ENCODE data around the gene H2BW2. TPM values are rescaled to one million over a fixed set of nuclear protein-coding genes. Genes with fewer than 3 reads are reported as not detected.

Gene H2BW2
- not detected in 2 replicates for total RNA-seq (2016; rRNA removed; fragmentation: Illumina TruSeq; extraction: Trizol)
- not detected in 2 replicates for total RNA-seq (2016; cell fraction: cytosol; rRNA removed; fragmentation: Illumina TruSeq; extraction: Trizol; ENCODE audit: low read depth)
- total RNA-seq (2016; cell fraction: insoluble cytoplasmic fraction; rRNA removed; fragmentation: Illumina TruSeq; extraction: Trizol): not detected in 2 replicates
- not detected in 2 replicates for total RNA-seq (2016; cell fraction: membrane; rRNA removed; fragmentation: Illumina TruSeq; extraction: Trizol)
- not detected in 2 replicates for total RNA-seq (2016; cell fraction: nucleus; rRNA removed; fragmentation: Illumina TruSeq; extraction: Trizol)
- polyA plus RNA-seq (2011; rRNA removed): not detected in 2 replicates
- polyA plus RNA-seq (2011; cell fraction: cytosol; rRNA removed): not detected in 2 replicates
- not detected in 2 replicates for polyA plus RNA-seq (2011; cell fraction: nucleus; rRNA removed)
- polyA plus RNA-seq (2012): not detected in 2 replicates
- not detected in 2 replicates for polyA plus RNA-seq (2016; cell fraction: cytosol; fragmentation: Illumina TruSeq; extraction: Trizol; ENCODE audit: low read depth)
- not detected in 2 replicates for polyA plus RNA-seq (2016; cell fraction: insoluble cytoplasmic fraction; fragmentation: Illumina TruSeq; extraction: Trizol; ENCODE audit: low read depth)
- not detected in 2 replicates for polyA plus RNA-seq (2016; cell fraction: membrane; fragmentation: Illumina TruSeq; extraction: Trizol; ENCODE audit: low read depth)
- polyA plus RNA-seq (2016; cell fraction: nucleus; fragmentation: Illumina TruSeq; extraction: Trizol; ENCODE audit: insufficient read depth, low read depth): not detected in 2 replicates
- polyA minus RNA-seq (2011; rRNA and poly(A)+ RNA removed; ENCODE audit: low replicate concordance): not detected in 2 replicates
- polyA minus RNA-seq (2011; cell fraction: cytosol; rRNA and poly(A)+ RNA removed): not detected in 2 replicates
- not detected in 2 replicates for polyA minus RNA-seq (2011; cell fraction: nucleus; rRNA and poly(A)+ RNA removed)
- not detected for Bru-seq, nascent RNA
- not detected for BruChase-seq, experiment 1, labeled RNA remaining after a 6-hour chase
- not detected for BruChase-seq, experiment 2, labeled RNA remaining after a 2-hour chase
- long read RNA-seq, experiment 1: 0 reads
- long read RNA-seq, experiment 2: 0 reads

GRCh38 chrX:104039689-104040505 is at the start of gene H2BW2:
Gene H2BW2 (plus strand): TSS chrX:104039956. CDS start chrX:104039995, 39 bp downstream.
- TF ChIP-seq ERF (CRISPR knock-in tag; IDR thresholded peaks at IDR 0.05) (no peak), CBX5 (CRISPR knock-in tag; IDR thresholded peaks at IDR 0.05; ENCODE audit: borderline replicate concordance) (no peak), ZNF101 (CRISPR knock-in tag; IDR thresholded peaks at IDR 0.05; ENCODE audit: borderline replicate concordance, low read depth) (no peak), FIP1L1 (IDR thresholded peaks at IDR 0.05; ENCODE audit: borderline replicate concordance, insufficient read depth, low read depth, low read length) (no peak), RBM39 (IDR thresholded peaks at IDR 0.05; ENCODE audit: low read depth, low read length, poor library complexity, severe bottlenecking) (no peak), ZNF7 (CRISPR knock-in tag; IDR thresholded peaks at IDR 0.05) (no peak), GATAD1 (CRISPR knock-in tag; IDR thresholded peaks at IDR 0.05) (no peak), GLI4 (CRISPR knock-in tag; IDR thresholded peaks at IDR 0.05; ENCODE audit: borderline replicate concordance) (no peak), BCLAF1 (IDR thresholded peaks at IDR 0.05) (no peak), KAT8 (CRISPR knock-in tag; IDR thresholded peaks at IDR 0.05) (no peak), PHB2 (IDR thresholded peaks at IDR 0.05; ENCODE audit: partially characterized antibody) (no peak), MTF2 (CRISPR knock-in tag; IDR thresholded peaks at IDR 0.05; ENCODE audit: borderline replicate concordance) (no peak), SP140L (CRISPR knock-in tag; IDR thresholded peaks at IDR 0.05; ENCODE audit: borderline replicate concordance) (no peak)
- Histone ChIP-seq H3K4me2 (ENCODE audit: low read depth, low read length) (no peak within 1 kb of the TSS), H3K4me3 (replicated peaks in 1 of 3; ENCODE audit: insufficient read depth in 1 of 3, low read depth in 2 of 3, low read length in 3 of 3) (no peak within 1 kb of the TSS), H2AFZ (ENCODE audit: low read length) (no peak within 1 kb of the TSS), H4K20me1 (ENCODE audit: insufficient read depth, low read length) (no peaks in the 10 kb centered on the region), H3K27me3 (ENCODE audit: control insufficient read depth in 1 of 2, insufficient read depth in 2 of 2, low read length in 2 of 2) (no peaks in the 10 kb centered on the region), H3K27ac (ENCODE audit: extremely low read length, insufficient read depth, low read length) (no peak within 1 kb of the TSS), H3K36me3 (replicated peaks in 1 of 2; ENCODE audit: control insufficient read depth in 1 of 2, insufficient read depth in 2 of 2, low read length in 2 of 2) (no peaks in the 10 kb centered on the region), H3K9me3 (ENCODE audit: low read length) (no peaks in the 10 kb centered on the region), H3K79me2 (ENCODE audit: insufficient read depth, low read length) (no peaks in the 10 kb centered on the region), H3K4me1 (ENCODE audit: insufficient read depth, low read length) (no peaks in the 10 kb centered on the region), H3K9ac (ENCODE audit: insufficient read depth, low read depth, low read length) (no peak within 1 kb of the TSS)
- in situ Hi-C loops (cut with HindIII; ENCODE audit: extremely low pct_ligation_motif_present, low pct_unique_long_range_greater_than_20kb): no loop called here
- DNase-seq (ENCODE audit: low spot score) (no peak), FAIRE-seq (no peak), ATAC-seq (no peak)
- 55% methylated on average over 4 of the region's 39 CpGs for WGBS (ENCODE audit: low lambda C conversion rate)
- ChIA-PET POLR2A (no interaction called here), CTCF (ENCODE audit: low intra/inter-chr PET ratio, low total read pairs) (no interaction called here)
- BruUV-seq (replicated peaks): no TSS peak
- intact Hi-C loops (cut with micrococcal nuclease; ENCODE audit: unreplicated experiment): no loop called here
